ENCODE measurements around the gene RPL4. TPM values are rescaled to one million over a fixed set of nuclear protein-coding genes. Genes with fewer than 3 reads are reported as not detected.

RPL4 gene
- total RNA-seq, 1 experiment from 2014 or later = 3,648 TPM

- ChIA-PET CTCF (interaction anchor here (1.2 kb wide), 1 partner anchor 11 kb away, joined by 3 read pairs; no protein-coding TSS in a partner anchor), POLR2A (no interaction called here)
- DNase-seq (ENCODE audit: low spot score) (no peak), ATAC-seq (no peak)
- Mint-ChIP-seq H3K9me3 (peaks cover 5% of the 10 kb centered on the region), H3K27me3 (ENCODE audit: low read depth) (no peaks in the 10 kb centered on the region; the same call in 1 of the 2 replicates), H3K4me1 (peaks cover 57% of the 10 kb centered on the region), H3K4me3 (no peak overlapping the region), H3K27ac (peak overlapping the region; percentile 84), H3K36me3 (peaks cover 17% of the 10 kb centered on the region)
- TF ChIP-seq ATF3 (CRISPR knock-in tag; conservative IDR thresholded peaks at IDR 0.05) (no peak), ZNF263 (CRISPR knock-in tag; IDR thresholded peaks at IDR 0.05; ENCODE audit: low read depth) (no peak), ATF1 (CRISPR knock-in tag; IDR thresholded peaks at IDR 0.05) (no peak), MAX (CRISPR knock-in tag; IDR thresholded peaks at IDR 0.05) (no peak), CBFB (CRISPR knock-in tag; IDR thresholded peaks at IDR 0.05; ENCODE audit: low read depth) (no peak), IRF2 (CRISPR knock-in tag; IDR thresholded peaks at IDR 0.05; ENCODE audit: borderline replicate concordance, low read depth) (no peak), ESRRA (CRISPR knock-in tag; IDR thresholded peaks at IDR 0.05; ENCODE audit: borderline replicate concordance) (no peak), FOXJ3 (CRISPR knock-in tag; IDR thresholded peaks at IDR 0.05; ENCODE audit: borderline replicate concordance) (no peak), E2F1 (CRISPR knock-in tag; IDR thresholded peaks at IDR 0.05) (no peak)
Measured at GRCh38 chr15:66459818-66460615, 44.6 kb downstream of the RPL4 start.

- H3K27ac Mint-ChIP-seq = 0 out of 2 replicates have a peak overlapping the region, but pooled peaks have one; percentile 21
- DNase-seq (ENCODE audit: low spot score) (no peak), ATAC-seq (no peak)
- ChIA-PET CTCF (interaction anchor here (0.5 kb wide), 1 partner anchor 123 kb away, joined by 4 read pairs; no protein-coding TSS in a partner anchor), POLR2A (no interaction called here)
- peaks cover 17% of the 10 kb centered on the region for H3K36me3 Mint-ChIP-seq
- H3K9me3 Mint-ChIP-seq = no peaks in the 10 kb centered on the region
- H3K4me3 Mint-ChIP-seq = no peak overlapping the region
- TF ChIP-seq CTCF (IDR thresholded peaks at IDR 0.05) (no peak), NFE2L1 (CRISPR knock-in tag; IDR thresholded peaks at IDR 0.05) (no peak), FOXK1 (CRISPR knock-in tag; IDR thresholded peaks at IDR 0.05) (no peak), ZNF425 (CRISPR knock-in tag; conservative IDR thresholded peaks at IDR 0.05) (no peak), MLX (CRISPR knock-in tag; IDR thresholded peaks at IDR 0.05) (no peak), KAT7 (CRISPR knock-in tag; IDR thresholded peaks at IDR 0.05; ENCODE audit: borderline replicate concordance) (no peak), JUN (CRISPR knock-in tag; IDR thresholded peaks at IDR 0.05) (no peak), ZNF138 (CRISPR knock-in tag; conservative IDR thresholded peaks at IDR 0.05) (no peak), RORB (CRISPR knock-in tag; IDR thresholded peaks at IDR 0.05) (no peak), AFF4 (CRISPR knock-in tag; IDR thresholded peaks at IDR 0.05; ENCODE audit: borderline replicate concordance) (no peak), SMAD4 (CRISPR knock-in tag; IDR thresholded peaks at IDR 0.05) (no peak), NFYB (CRISPR knock-in tag; conservative IDR thresholded peaks at IDR 0.05; ENCODE audit: low read depth) (no peak), ZNF263 (CRISPR knock-in tag; IDR thresholded peaks at IDR 0.05; ENCODE audit: low read depth) (no peak), ZNF219 (CRISPR knock-in tag; IDR thresholded peaks at IDR 0.05; ENCODE audit: borderline replicate concordance) (no peak), MAX (CRISPR knock-in tag; IDR thresholded peaks at IDR 0.05) (no peak)
- H3K4me1 Mint-ChIP-seq = peaks cover 28% of the 10 kb centered on the region
- H3K27me3 Mint-ChIP-seq (ENCODE audit: low read depth) = no peaks in the 10 kb centered on the region; the same call in 1 of the 2 replicates
Measured at GRCh38 chr15:66456211-66456610, 48.4 kb downstream of the RPL4 start.
